IMR-90 (cell line): ENCODE measurements around the gene EFNA5. TPM values are rescaled to one million over a fixed set of nuclear protein-coding genes. Genes with fewer than 3 reads are reported as not detected.
A peak's percentile ranks its signal among the peaks of the same experiment; 100 is the strongest.

Experiments
- ATAC-seq: fragments of 200-7000 bp; cut with Tn5 transposase; 2 replicates; pipeline ENCODE4 v1.9.1; 2020; ENCODE audit warnings: low read depth, mild to moderate bottlenecking, moderate library complexity
- BruUV-seq: library from RNA; stranded (reverse); fragments of 400-500 nt; replicated peaks from 2 replicates; lab custom pipeline; 2021; lab: Mats Ljungman, UMichigan
- CTCF ChIA-PET: fragments of 300-600 bp; formaldehyde crosslinking; extraction: SDS; loops from one replicate; lab custom pipeline; 2021; ENCODE audit warnings: antibody characterized with exemption; lab: Yijun Ruan, JAX
- POLR2A ChIA-PET: fragments of 300-600 bp; sonication (Branson Sonifier 250); formaldehyde crosslinking; loops from one replicate; lab custom pipeline; 2022; ENCODE audit warnings: antibody characterized with exemption; ENCODE audit not compliant: unreplicated experiment; lab: Charles Lee
- DNase-seq: peaks from one replicate; pipeline ENCODE4 v3.0.0; 2013
- H2AFZ ChIP-seq: replicated peaks from 2 replicates; pipeline ENCODE3; 2013; ENCODE audit warnings: low read length, mild to moderate bottlenecking; ENCODE audit not compliant: poor library complexity
- H2AK5ac ChIP-seq: 2 replicates; pipeline ENCODE4 v1.6.1; 2013; ENCODE audit warnings: low read depth, low read length, inconsistent platforms
- H2AK9ac ChIP-seq: replicated peaks from 2 replicates; pipeline ENCODE3; 2013; ENCODE audit warnings: mild to moderate bottlenecking, low read depth, low read length, moderate library complexity; ENCODE audit not compliant: poor library complexity
- H2BK120ac ChIP-seq: 2 replicates; pipeline ENCODE4 v1.6.1; 2013; ENCODE audit warnings: low read depth, low read length, inconsistent platforms
- H2BK15ac ChIP-seq: 3 replicates; pipeline ENCODE4 v1.6.1; 2013; ENCODE audit warnings: low read depth, low read length, inconsistent platforms
- H2BK20ac ChIP-seq: 2 replicates; pipeline ENCODE4 v1.6.1; 2013; ENCODE audit warnings: low read depth, mild to moderate bottlenecking, inconsistent platforms, low read length, moderate library complexity
- H2BK5ac ChIP-seq: 2 replicates; pipeline ENCODE4 v1.6.1; 2013; ENCODE audit warnings: mild to moderate bottlenecking, low read depth, low read length, inconsistent platforms; ENCODE audit not compliant: poor library complexity, severe bottlenecking
- H3K14ac ChIP-seq: replicated peaks from 2 replicates; pipeline ENCODE4 v1.6.1; 2013; ENCODE audit warnings: low read depth, low read length, inconsistent platforms
- H3K18ac ChIP-seq: 2 replicates; pipeline ENCODE4 v1.6.1; 2013; ENCODE audit warnings: low read depth, low read length, control low read depth
- H3K23ac ChIP-seq: 2 replicates; pipeline ENCODE4 v1.6.1; 2013; ENCODE audit warnings: low read depth, low read length, inconsistent platforms
- H3K27ac ChIP-seq: 2 replicates; pipeline ENCODE4 v1.5.1; 2013; ENCODE audit warnings: mild to moderate bottlenecking, control low read depth, low read length; ENCODE audit not compliant: insufficient read depth
- H3K27me3 ChIP-seq: 2 replicates; pipeline ENCODE4 v1.6.1; 2013; ENCODE audit warnings: low read length; ENCODE audit not compliant: control insufficient read depth, insufficient read depth
- H3K36me3 ChIP-seq: 2 replicates; pipeline ENCODE4 v1.6.1; 2013; ENCODE audit warnings: low read length, mixed read lengths; ENCODE audit not compliant: control insufficient read depth, insufficient read depth
- H3K4ac ChIP-seq: 2 replicates; pipeline ENCODE4 v1.6.1; 2013; ENCODE audit warnings: low read depth, low read length, inconsistent platforms
- H3K4me1 ChIP-seq: 2 replicates; pipeline ENCODE4 v1.6.1; 2013; ENCODE audit warnings: low read length, mixed read lengths; ENCODE audit not compliant: control insufficient read depth, insufficient read depth
- H3K4me2 ChIP-seq: 2 replicates; pipeline ENCODE4 v1.6.1; 2013; ENCODE audit warnings: low read depth, mild to moderate bottlenecking, control low read depth, low read length, moderate library complexity
- H3K4me3 ChIP-seq: 2 replicates; pipeline ENCODE4 v1.5.1; 2013; ENCODE audit warnings: low read depth, mild to moderate bottlenecking, control low read depth, low read length, moderate library complexity; ENCODE audit not compliant: insufficient read depth
- H3K56ac ChIP-seq: 2 replicates; pipeline ENCODE4 v1.6.1; 2013; ENCODE audit warnings: low read length, inconsistent platforms; ENCODE audit not compliant: insufficient read depth; ENCODE audit errors: extremely low read depth
- H3K79me1 ChIP-seq, 2 experiments: 2 replicates each; pipeline ENCODE4 v1.6.1; 2013; ENCODE audit warnings: low read length in 2 of 2, inconsistent platforms in 1 of 2, low read depth in 1 of 2
- H3K9ac ChIP-seq: 2 replicates; pipeline ENCODE4 v1.6.1; 2013; ENCODE audit warnings: low read depth, low read length, control low read depth
- H3K9me1 ChIP-seq: 2 replicates; pipeline ENCODE4 v1.6.1; 2013; ENCODE audit warnings: low read length, inconsistent platforms; ENCODE audit not compliant: insufficient read depth
- H3K9me3 ChIP-seq: 2 replicates; pipeline ENCODE4 v1.6.1; 2013; ENCODE audit warnings: low read length; ENCODE audit not compliant: control insufficient read depth, insufficient read depth
- H4K20me1 ChIP-seq: 2 replicates; pipeline ENCODE4 v1.6.1; 2013; ENCODE audit warnings: low read length, inconsistent platforms; ENCODE audit not compliant: insufficient read depth
- H4K5ac ChIP-seq: 2 replicates; pipeline ENCODE4 v1.6.1; 2013; ENCODE audit warnings: mild to moderate bottlenecking, low read depth, low read length, control low read depth
- H4K8ac ChIP-seq, 2 experiments: 2 replicates each; pipeline ENCODE4 v1.6.1; 2013; ENCODE audit warnings: low read depth in 2 of 2, low read length in 2 of 2, control low read depth in 1 of 2, inconsistent platforms in 1 of 2
- H4K91ac ChIP-seq: 2 replicates; pipeline ENCODE4 v1.6.1; 2013; ENCODE audit warnings: low read depth, low read length, inconsistent platforms; ENCODE audit not compliant: insufficient read depth
- CHD1 ChIP-seq: IDR thresholded peaks from 2 replicates; pipeline ENCODE4 v1.6.1; 2012; ENCODE audit warnings: low read depth, low read length, improper control_type of control experiment
- ELK1 ChIP-seq: fragments of 150-350 bp; IDR thresholded peaks from 2 replicates; pipeline ENCODE4 v1.6.1; 2016; ENCODE audit warnings: low read depth, mild to moderate bottlenecking, low read length, moderate library complexity, borderline replicate concordance
- FOS ChIP-seq: fragments of 150-350 bp; IDR thresholded peaks from 2 replicates; pipeline ENCODE4 v1.6.1; 2016; ENCODE audit warnings: low read depth, low read length
- MAFK ChIP-seq: IDR thresholded peaks from 2 replicates; pipeline ENCODE4 v1.6.1; 2012; ENCODE audit warnings: low read depth, low read length, improper control_type of control experiment
- MXI1 ChIP-seq: IDR thresholded peaks from 2 replicates; pipeline ENCODE4 v1.6.1; 2012; ENCODE audit warnings: low read depth, mild to moderate bottlenecking, low read length, moderate library complexity, borderline replicate concordance
- NFE2L2 ChIP-seq: fragments of 150-350 bp; IDR thresholded peaks from 2 replicates; pipeline ENCODE4 v1.6.1; 2016; ENCODE audit warnings: low read depth, mild to moderate bottlenecking, low read length
- POLR2A ChIP-seq: IDR thresholded peaks from 2 replicates; pipeline ENCODE4 v1.6.1; 2012; ENCODE audit warnings: mild to moderate bottlenecking, low read depth, low read length
- RAD21 ChIP-seq: IDR thresholded peaks from 2 replicates; pipeline ENCODE4 v1.6.1; 2012; ENCODE audit warnings: low read length, improper control_type of control experiment
- WGBS, 2 experiments: methylation state at CpG; one replicate each; pipeline versions ENCODE4 v1.1.5 to v1.1.7; 2013; ENCODE audit warnings: missing lambda C conversion rate in 2 of 2; ENCODE audit not compliant: insufficient read length in 1 of 2; ENCODE audit errors: extremely low coverage in 2 of 2; 5-methylcytosine and 5-hydroxymethylcytosine counted together
- dilution Hi-C: fragments of 300-500 bp; cut with HindIII; formaldehyde crosslinking; loops from one replicate; pipeline ENCODE4 v1.14.3; 2018; ENCODE audit warnings: low sequenced_read_pairs; ENCODE audit not compliant: unreplicated experiment
- in situ Hi-C: fragments of 300-500 bp; cut with MboI; formaldehyde crosslinking; loops from 3 replicates; pipeline ENCODE4 v1.14.3; 2019; ENCODE audit warnings: low sequenced_read_pairs, inconsistent platforms, mixed read lengths
- intact Hi-C: fragments of 100-400 bp; cut with micrococcal nuclease; formaldehyde crosslinking; loops from 2 replicates; pipeline ENCODE4 v1.10.0; 2022
- polyA plus RNA-seq, 3 experiments: library from polyadenylated mRNA; depleted of rRNA; stranded (reverse); fragments of >200 nt; gene quantifications; 2 replicates each; pipeline ENCODE4 v1.2.3, GENCODE V29; 2012; ENCODE audit warnings: low replicate concordance in 1 of 3
- total RNA-seq: library from RNA; depleted of rRNA; stranded (reverse); fragments of >200 nt; gene quantifications from 2 replicates; pipeline ENCODE4 v1.2.3, GENCODE V29; 2012

Gene EFNA5
- total and polyA plus RNA-seq, 2 of the 4 experiments (the other 2 are of a cell fraction), result 1.5 to 1.6 TPM

DNA sequence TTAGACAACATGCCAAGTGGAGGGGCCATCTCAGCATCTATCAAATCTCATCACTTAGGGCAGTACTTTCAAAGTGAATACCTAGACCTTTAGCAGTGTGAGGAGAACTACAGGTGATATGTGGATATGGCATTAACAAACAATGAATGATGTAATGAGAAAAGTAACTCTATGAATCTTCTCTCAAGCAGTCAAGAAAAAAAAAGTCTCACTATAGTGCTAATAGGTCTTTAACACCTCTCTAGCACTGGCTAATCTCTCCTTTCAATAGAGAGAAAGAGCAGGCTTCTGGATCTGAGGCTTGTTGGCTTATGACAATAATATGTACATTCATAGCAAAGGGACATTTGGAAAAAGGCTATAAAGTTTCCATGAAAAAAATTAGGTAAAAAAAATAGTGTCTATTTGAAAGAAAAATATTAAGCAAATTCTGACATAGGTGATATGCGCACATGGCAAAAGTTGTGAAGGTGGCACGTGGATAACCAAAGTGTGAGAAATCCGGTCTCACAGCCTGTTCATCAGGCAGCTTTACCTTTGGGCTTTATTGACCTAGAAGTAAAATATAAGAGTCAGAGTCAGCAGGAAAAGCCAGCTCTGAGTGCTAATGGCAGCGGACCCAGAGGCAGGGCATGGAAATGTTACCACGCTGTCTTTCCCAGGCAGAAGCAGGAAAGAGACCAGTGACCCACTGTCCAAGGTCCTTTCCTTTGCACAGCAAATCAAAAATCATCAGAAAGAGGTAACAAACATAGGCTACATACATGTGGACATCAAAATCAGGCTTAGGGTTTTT, 203.4 kb downstream of the EFNA5 start:
- Histone ChIP-seq H2BK120ac (peak overlapping the region; percentile 22; the same call in 1 of the 2 replicates), H3K4me1 (peaks cover 14% of the 10 kb centered on the region), H3K27ac (no peak overlapping the region), H3K4me3 (no peak overlapping the region), H4K20me1 (no peaks in the 10 kb centered on the region; the same call in 1 of the 2 replicates), H2AK9ac (no peak overlapping the region), H3K36me3 (no peaks in the 10 kb centered on the region), H3K27me3 (no peaks in the 10 kb centered on the region), H3K9me1 (peaks cover 15% of the 10 kb centered on the region), H2BK5ac (no peak overlapping the region), H3K79me1 (peaks cover 0 to 8% of the 10 kb centered on the region in 2 experiments; a peak in 1 of 4 replicates), H3K9ac (no peak overlapping the region), H2BK15ac (peak overlapping the region; percentile 85; the same call in 2 of the 3 replicates), H2AK5ac (peak overlapping the region; percentile 56), H3K14ac (no peak overlapping the region), H3K18ac (no peak overlapping the region), H3K4me2 (no peak overlapping the region), H3K4ac (peak overlapping the region; percentile 34; the same call in 1 of the 2 replicates), H4K91ac (no peak overlapping the region), H3K23ac (no peak overlapping the region), H3K9me3 (no peaks in the 10 kb centered on the region), H2AFZ (no peak overlapping the region), H2BK20ac (peak overlapping the region; percentile 39; the same call in 1 of the 2 replicates), H4K8ac (no peak overlapping the region), H3K56ac (no peak overlapping the region), H4K5ac (no peak overlapping the region)
- no peak for ATAC-seq
- ChIA-PET CTCF (no interaction called here), POLR2A (no interaction called here)
- dilution Hi-C loops (no loop called here), in situ Hi-C loops (no loop called here), intact Hi-C loops (no loop called here)
- no peak for DNase-seq
- BruUV-seq, result no TSS peak
- no peak for TF ChIP-seq MXI1
- TF ChIP-seq MAFK, result no peak
- TF ChIP-seq POLR2A, result no peak
- no peak for TF ChIP-seq CHD1
- no peak for TF ChIP-seq FOS
- TF ChIP-seq NFE2L2, result no peak
- TF ChIP-seq ELK1, result no peak
- TF ChIP-seq RAD21, result no peak
- WGBS, 2 experiments, result 100% methylated on average over 1 of the region's 5 CpGs; no CpG with 5 or more reads in 1 of the 2 experiments
